ENCODE measurements around the gene ADCY3. TPM values are rescaled to one million over a fixed set of nuclear protein-coding genes. Genes with fewer than 3 reads are reported as not detected.

ADCY3 gene
- total RNA-seq, 2 experiments from 2014 or later: 46.3 to 47.9 TPM

GRCh38 chr2:24948506-24948905, 28.5 kb upstream of the ADCY3 start:
- no peak overlapping the region for H3K4me3 Mint-ChIP-seq
- ATAC-seq: no peak
- H3K9me3 Mint-ChIP-seq: no peaks in the 10 kb centered on the region
- no peak for TF ChIP-seq CTCF (IDR thresholded peaks at IDR 0.05)
- intact Hi-C loops (cut with micrococcal nuclease): no loop called here
- peaks cover 15% of the 10 kb centered on the region for H3K36me3 Mint-ChIP-seq (ENCODE audit: low read depth)
- POLR2A ChIA-PET: interaction anchor here (0.5 to 0.8 kb wide), 2 partner anchors 9 to 156 kb away, joined by 3 read pairs; no protein-coding TSS in a partner anchor
- no peak for DNase-seq
- no peaks in the 10 kb centered on the region for H3K27me3 Mint-ChIP-seq
- no peak overlapping the region for H3K27ac Mint-ChIP-seq
- no peaks in the 10 kb centered on the region for H3K4me1 Mint-ChIP-seq (ENCODE audit: low read depth)
- CTCF ChIA-PET: interaction anchor here (1.1 to 1.2 kb wide), 2 partner anchors 25 to 27 kb away, joined by 3 read pairs; no protein-coding TSS in a partner anchor

DNA sequence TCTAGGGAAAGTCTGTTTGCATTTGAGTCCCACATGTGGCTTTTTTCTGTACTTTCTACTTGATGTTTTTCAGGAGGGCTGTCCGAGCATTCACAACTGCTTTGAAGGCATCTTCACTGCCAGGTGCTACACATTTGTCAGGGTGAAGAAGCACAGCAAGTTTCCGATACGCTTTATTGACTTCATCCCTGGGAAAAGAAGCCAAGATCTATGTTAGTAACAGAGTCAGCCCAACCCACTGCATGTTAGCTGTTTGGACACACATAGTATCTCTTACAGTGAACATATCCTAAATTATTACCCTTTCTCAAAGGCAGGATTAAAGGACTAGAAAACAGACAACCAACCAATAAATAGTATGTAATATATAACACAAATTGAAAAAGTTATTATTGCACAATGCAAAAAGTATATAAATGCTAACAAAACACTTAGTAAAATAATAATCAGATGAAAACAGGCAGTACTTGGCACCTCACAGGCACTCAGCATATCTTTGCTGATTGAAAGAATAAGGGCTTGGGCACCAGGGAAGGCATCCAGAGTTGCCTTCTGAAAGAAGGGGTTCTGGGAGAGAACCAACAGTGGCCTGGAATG, 27.6 kb upstream of the ADCY3 start:
- no peaks in the 10 kb centered on the region for H3K4me1 Mint-ChIP-seq (ENCODE audit: low read depth)
- H3K36me3 Mint-ChIP-seq (ENCODE audit: low read depth): peaks cover 15% of the 10 kb centered on the region
- intact Hi-C loops (cut with micrococcal nuclease): no loop called here
- H3K27me3 Mint-ChIP-seq: no peaks in the 10 kb centered on the region
- POLR2A ChIA-PET: no interaction called here
- no peak for DNase-seq
- no peak overlapping the region for H3K27ac Mint-ChIP-seq
- no peak for TF ChIP-seq CTCF (IDR thresholded peaks at IDR 0.05)
- ATAC-seq: no peak
- H3K9me3 Mint-ChIP-seq: no peaks in the 10 kb centered on the region
- CTCF ChIA-PET: interaction anchor here (1.2 kb wide), 1 partner anchor 28 kb away, joined by 3 read pairs; no protein-coding TSS in a partner anchor
- H3K4me3 Mint-ChIP-seq: no peak overlapping the region

- no peak overlapping the region for H3K4me3 Mint-ChIP-seq
- CTCF ChIA-PET: interaction anchor here (1.1 kb wide), 1 partner anchor 13 kb away, joined by 3 read pairs; no protein-coding TSS in a partner anchor
Observed at GRCh38 chr2:24945907-24946306, 25.9 kb upstream of the ADCY3 start.

GRCh38 chr2:24943427-24944053, 23.5 kb upstream of the ADCY3 start:
- no peaks in the 10 kb centered on the region for H3K27me3 Mint-ChIP-seq
- POLR2A ChIA-PET: interaction anchor here (1.1 kb wide), 1 partner anchor 9 kb away, joined by 3 read pairs; no protein-coding TSS in a partner anchor
- H3K27ac Mint-ChIP-seq: no peak overlapping the region
- TF ChIP-seq CTCF (IDR thresholded peaks at IDR 0.05): no peak
- H3K4me1 Mint-ChIP-seq (ENCODE audit: low read depth): no peaks in the 10 kb centered on the region
- intact Hi-C loops (cut with micrococcal nuclease): no loop called here
- CTCF ChIA-PET: interaction anchor here (0.7 to 1.9 kb wide), 3 partner anchors 9 to 186 kb away, joined by 3 to 4 read pairs (median 3); no protein-coding TSS in a partner anchor
- peaks cover 9% of the 10 kb centered on the region for H3K36me3 Mint-ChIP-seq (ENCODE audit: low read depth)
- no peak for DNase-seq
- ATAC-seq: no peak
- no peak overlapping the region for H3K4me3 Mint-ChIP-seq
- no peaks in the 10 kb centered on the region for H3K9me3 Mint-ChIP-seq

More at GRCh38 chr2:24945907-24946306, 25.9 kb upstream of the ADCY3 start:
- ATAC-seq: no peak
- intact Hi-C loops (cut with micrococcal nuclease): no loop called here
- no peak for DNase-seq
- POLR2A ChIA-PET: interaction anchor here (1.4 kb wide), 1 partner anchor 9 kb away, joined by 5 read pairs; no protein-coding TSS in a partner anchor
- Mint-ChIP-seq H3K36me3 (ENCODE audit: low read depth) (peaks cover 11% of the 10 kb centered on the region), H3K4me1 (ENCODE audit: low read depth) (no peaks in the 10 kb centered on the region), H3K9me3 (no peaks in the 10 kb centered on the region), H3K27me3 (no peaks in the 10 kb centered on the region), H3K27ac (no peak overlapping the region)
- TF ChIP-seq CTCF (IDR thresholded peaks at IDR 0.05): no peak

GRCh38 chr2:24939353-24939752, 19.3 kb upstream of the ADCY3 start:
- ATAC-seq: no peak
- Mint-ChIP-seq H3K4me1 (ENCODE audit: low read depth) (no peaks in the 10 kb centered on the region), H3K27me3 (no peaks in the 10 kb centered on the region), H3K27ac (no peak overlapping the region), H3K4me3 (no peak overlapping the region), H3K36me3 (ENCODE audit: low read depth) (no peaks in the 10 kb centered on the region), H3K9me3 (no peaks in the 10 kb centered on the region)
- intact Hi-C loops (cut with micrococcal nuclease): no loop called here
- ChIA-PET CTCF (no interaction called here), POLR2A (interaction anchor here (1.5 kb wide), 1 partner anchor 9 kb away, joined by 3 read pairs; no protein-coding TSS in a partner anchor)
- DNase-seq: no peak
- no peak for TF ChIP-seq CTCF (IDR thresholded peaks at IDR 0.05)
